ENCODE results near the gene THOC5.
"Not testable (repeated sequence)": the region's sequence is repeated elsewhere in the genome, so short reads cannot be mapped to it uniquely, and the experiment has no call there.

The THOC5 gene

DNA sequence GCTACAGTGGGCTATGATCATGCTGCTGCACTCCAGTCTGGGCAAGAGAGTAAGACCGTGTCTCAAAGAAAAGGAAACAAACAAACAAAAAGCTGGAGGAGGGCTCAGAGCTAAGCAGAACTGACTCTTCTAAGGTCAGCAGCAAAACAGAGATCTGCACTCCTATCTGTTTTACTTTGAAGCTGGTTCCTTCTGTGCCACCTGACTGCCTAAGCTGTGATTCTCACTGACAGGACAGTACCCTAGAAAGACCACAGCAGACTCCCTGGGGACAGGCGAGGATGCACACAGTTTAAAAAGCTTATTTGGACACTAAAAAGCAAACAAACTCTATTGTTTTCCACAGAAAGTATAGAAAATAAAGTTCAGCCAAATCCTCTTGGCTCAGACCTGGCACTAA, 43.0 kb downstream of the THOC5 start:
- DNase-seq (ENCODE audit: low read depth): no peak

DNA sequence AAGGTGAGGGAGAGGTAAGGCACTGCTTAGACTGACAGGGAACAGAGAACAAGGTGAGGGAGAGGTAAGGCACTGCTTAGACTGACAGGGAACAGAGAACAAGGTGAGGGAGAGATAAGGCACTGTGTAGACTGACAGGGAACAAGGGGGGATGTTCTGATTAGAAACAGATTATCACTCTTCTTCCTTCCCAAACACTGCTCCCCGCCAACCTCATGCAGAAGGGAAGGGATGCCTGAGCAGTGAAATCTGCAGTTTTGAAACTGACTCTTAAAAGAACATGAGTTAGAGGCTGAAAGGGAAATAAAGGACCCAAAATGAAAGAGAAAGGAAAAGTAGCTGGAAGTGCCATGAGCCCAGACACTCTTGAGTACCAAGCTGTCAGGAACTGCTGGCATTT, 43.7 kb downstream of the THOC5 start:
- DNase-seq (ENCODE audit: low read depth): no peak

DNA sequence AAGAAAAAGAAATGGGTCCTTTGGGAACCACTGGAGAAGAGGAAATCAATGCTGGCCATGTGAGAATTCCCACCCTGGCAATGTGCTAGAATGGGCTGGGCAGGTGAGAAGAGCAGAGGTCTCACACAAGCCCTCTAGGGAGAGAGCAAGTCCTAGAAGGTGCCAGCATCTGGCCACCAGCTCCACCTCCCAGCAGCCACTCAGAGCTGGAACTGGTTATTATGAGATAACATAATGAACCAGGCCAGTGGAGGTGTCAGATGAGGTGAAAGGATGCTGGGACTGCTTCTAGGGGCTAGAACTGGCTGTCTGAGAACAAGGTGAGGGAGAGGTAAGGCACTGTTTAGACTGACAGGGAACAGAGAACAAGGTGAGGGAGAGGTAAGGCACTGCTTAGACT, 44.3 kb downstream of the THOC5 start:
- no peak for DNase-seq (ENCODE audit: low read depth)

DNA sequence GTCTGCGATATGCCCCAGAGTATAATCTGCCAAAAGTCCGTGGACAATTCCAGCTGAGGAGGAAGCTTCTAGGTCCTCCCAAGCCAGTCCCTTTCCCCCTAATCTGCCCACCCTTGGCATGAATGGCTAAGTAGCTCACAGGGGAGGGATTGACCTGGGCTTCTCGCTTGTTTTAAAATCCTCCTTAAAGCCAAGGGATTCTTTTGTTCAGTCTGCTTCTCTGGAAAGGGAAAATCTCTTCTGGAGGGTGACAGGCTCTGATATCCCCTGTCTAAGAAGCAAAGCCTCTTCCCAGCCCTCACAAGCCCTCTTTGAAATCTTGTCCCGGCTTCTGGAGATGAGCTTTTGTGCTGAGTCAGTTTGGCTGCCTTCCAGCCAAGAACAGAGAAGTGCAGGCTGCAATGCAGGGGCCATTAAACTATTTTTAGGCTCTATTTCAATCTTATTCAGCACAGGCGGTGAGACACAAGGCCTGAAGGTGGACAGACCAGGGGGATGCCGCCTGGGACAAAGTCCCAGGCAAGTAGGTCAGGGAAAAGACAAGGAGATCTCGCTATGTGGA, 49.7 kb downstream of the THOC5 start:
- peak; percentile 70 for DNase-seq (ENCODE audit: low read depth)

DNA sequence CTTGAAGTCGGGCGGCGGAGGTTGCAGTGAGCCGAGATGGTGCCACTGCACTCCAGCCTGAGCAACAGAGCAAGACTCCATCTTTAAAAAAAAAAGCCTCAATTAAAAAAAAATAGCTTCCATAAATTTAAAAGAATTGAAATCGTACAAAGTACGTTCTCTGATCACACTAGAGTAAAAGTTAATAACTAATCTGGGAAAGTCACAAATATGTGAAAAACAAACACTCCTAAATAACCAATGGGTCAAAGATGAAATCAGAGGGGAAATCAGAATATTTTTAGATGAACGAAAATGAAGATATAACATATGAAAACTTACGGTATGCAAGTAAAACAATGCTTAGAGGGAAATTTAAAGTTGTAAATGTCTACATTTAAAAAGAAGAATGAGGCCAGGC, 53.7 kb downstream of the THOC5 start:
- DNase-seq (ENCODE audit: low read depth): no peak

DNA sequence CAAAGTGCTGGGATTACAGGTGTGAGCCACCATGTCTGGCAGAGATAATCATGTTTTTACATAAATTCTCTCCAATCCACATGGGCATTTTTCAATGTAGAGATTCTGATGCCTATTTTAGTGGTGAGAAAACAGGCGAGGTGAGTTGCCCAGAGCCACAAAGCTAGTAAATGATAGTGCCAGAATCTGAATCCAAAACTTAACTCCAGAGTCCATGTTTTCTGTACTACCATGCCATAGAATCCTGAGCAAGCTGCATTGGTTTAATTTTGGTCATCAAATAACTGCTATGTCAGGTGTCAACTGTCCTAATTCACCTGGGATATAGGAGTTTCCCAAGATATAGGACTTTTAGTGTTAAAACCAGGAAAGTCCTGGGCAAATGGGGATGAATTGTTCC, 59.9 kb downstream of the THOC5 start:
- DNase-seq (ENCODE audit: low read depth): no peak

DNA sequence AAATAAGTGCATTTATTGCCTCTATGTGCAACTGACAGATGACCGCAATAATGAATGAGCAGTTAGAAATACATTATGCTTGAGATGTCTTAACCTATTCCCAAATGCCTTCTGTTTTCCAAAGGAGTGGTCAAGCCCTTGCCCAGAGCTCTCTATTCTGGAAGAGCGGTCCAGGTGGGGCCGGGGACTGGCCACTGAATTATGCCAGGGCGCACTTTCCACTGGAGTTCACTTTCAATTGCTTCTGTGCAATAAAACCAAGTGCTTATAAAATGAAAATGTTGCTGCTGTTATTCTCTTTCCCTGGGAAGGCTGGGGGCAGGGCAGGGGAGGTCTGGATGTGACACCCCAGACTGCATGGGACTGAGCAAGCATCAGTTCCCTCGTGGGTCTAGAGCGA, 62.5 kb downstream of the THOC5 start:
- no peak for DNase-seq (ENCODE audit: low read depth)

DNA sequence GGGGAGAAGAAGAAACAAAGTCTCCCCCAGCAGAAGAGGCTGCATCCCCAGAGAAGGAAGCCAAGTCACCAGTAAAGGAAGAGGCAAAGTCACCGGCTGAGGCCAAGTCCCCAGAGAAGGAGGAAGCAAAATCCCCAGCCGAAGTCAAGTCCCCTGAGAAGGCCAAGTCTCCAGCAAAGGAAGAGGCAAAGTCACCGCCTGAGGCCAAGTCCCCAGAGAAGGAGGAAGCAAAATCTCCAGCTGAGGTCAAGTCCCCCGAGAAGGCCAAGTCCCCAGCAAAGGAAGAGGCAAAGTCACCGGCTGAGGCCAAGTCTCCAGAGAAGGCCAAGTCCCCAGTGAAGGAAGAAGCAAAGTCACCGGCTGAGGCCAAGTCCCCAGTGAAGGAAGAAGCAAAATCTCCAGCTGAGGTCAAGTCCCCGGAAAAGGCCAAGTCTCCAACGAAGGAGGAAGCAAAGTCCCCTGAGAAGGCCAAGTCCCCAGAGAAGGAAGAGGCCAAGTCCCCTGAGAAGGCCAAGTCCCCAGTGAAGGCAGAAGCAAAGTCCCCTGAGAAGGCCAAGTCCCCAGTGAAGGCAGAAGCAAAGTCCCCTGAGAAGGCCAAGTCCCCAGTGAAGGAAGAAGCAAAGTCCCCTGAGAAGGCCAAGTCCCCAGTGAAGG, 64.3 kb downstream of the THOC5 start:
- not testable (repeated sequence) for DNase-seq (ENCODE audit: low read depth)

DNA sequence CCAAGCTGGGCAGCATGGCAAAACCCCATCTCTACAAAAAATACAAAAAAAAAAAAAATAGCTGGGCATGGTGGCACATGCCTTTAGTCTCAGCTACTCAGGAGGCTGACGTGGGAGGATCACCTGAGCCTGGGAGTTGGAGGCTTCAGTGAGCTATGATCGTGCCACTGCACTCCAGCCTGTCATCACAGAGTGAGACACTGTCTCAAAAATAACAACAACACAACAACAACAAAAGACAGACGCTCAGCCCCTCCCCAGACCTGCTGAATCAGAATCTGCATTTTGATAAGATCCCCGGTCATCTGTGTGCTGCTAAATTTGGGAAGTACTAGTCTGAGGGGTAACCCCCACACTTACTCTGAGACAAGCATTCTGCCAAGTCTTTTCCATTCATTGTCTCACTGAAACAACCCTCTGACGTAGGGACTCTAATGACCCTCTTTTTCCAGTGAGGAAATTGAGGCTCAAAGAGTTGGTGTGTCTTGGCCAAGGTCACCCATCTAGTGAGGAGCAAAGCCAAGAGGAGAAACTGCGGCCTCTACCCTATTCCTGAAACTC, 66.1 kb downstream of the THOC5 start:
- DNase-seq (ENCODE audit: low read depth): no peak

DNA sequence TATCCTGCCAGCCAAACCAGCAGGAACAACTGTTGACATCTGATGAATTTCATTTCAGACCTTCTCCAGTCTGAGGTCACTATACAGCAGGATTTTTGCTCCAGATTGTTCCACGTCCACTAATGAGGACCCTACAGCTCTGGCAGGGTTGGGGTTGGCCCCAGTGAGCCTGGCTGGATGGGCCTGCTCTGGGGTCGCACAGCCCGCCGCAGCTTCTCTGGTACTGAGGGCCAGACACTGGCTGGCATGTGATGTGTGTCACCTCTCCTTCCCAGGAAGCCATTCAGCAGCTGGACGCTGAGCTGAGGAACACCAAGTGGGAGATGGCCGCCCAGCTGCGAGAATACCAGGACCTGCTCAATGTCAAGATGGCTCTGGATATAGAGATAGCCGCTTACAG, 68.1 kb downstream of the THOC5 start:
- DNase-seq (ENCODE audit: low read depth): no peak

DNA sequence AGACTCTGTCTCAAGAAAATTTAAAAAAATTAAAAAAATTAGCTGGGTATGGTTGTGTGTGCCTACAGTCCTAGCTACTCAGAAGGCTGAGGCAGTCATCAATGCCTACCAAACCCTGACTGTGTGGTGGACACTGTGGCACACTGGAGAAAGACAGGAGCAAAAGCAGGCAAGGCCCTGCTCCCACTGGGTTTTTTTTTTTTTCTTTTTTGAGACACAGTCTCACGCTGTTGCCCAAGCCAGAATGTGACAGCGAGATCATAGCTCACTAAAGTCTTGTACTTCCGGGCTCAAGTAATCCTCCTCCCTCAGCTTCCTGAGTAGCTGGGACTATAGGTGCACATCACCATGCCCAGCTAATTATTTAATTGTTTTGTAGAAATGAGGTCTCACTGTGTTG, 68.9 kb downstream of the THOC5 start:
- DNase-seq (ENCODE audit: low read depth): no peak

DNA sequence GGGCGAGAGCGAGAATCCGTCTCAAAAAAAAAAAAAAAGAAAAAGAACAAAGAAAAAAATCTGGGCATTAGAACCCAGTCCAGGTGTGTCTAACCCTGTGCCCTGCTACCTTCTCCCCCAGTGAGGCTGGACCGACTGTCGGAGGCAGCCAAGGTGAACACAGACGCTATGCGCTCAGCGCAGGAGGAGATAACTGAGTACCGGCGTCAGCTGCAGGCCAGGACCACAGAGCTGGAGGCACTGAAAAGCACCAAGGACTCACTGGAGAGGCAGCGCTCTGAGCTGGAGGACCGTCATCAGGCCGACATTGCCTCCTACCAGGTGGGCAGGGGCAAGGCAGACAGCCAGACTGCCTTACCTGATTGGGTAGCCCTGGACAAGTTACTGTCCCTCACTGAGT, 70.3 kb downstream of the THOC5 start:
- no peak for DNase-seq (ENCODE audit: low read depth)

DNA sequence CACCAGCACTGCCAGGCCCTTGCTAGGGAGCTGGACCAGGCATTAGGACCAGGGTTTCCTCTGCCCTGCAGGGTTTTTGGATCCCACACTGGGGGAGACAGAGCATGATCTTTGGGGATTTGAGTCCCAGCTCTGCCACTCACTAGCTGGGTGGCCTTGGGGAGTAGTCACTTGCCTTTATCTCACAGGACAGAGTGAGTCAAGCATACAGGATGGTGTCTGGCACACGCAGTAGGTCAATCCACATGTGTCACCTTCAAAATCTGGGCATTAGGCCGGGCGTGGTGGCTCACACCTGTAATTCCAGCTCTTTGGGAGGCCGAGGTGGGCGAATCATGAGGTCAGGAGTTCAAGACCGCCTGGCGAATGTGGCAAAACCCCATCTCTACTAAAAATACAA, 70.8 kb downstream of the THOC5 start:
- DNase-seq (ENCODE audit: low read depth): no peak

DNA sequence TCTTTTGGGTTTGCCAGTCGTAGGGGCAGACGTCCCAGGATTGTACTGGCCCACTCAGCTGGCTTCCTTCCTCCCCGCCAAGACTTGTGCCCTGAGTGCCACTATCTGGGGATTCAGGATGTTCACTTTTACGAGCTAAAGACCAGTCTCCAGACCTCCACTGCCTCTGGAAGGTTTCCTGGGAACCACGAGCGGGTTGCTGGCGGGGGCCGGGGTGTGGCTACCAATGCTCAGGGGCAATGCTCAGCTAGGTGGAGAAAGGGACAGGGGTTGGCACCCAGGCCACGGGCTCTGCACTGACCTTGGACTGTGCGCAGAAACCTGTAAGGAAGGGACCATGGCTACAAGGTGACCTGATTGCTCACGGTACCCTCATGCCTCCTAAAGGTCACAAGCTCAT, 71.3 kb downstream of the THOC5 start:
- no peak for DNase-seq (ENCODE audit: low read depth)

DNA sequence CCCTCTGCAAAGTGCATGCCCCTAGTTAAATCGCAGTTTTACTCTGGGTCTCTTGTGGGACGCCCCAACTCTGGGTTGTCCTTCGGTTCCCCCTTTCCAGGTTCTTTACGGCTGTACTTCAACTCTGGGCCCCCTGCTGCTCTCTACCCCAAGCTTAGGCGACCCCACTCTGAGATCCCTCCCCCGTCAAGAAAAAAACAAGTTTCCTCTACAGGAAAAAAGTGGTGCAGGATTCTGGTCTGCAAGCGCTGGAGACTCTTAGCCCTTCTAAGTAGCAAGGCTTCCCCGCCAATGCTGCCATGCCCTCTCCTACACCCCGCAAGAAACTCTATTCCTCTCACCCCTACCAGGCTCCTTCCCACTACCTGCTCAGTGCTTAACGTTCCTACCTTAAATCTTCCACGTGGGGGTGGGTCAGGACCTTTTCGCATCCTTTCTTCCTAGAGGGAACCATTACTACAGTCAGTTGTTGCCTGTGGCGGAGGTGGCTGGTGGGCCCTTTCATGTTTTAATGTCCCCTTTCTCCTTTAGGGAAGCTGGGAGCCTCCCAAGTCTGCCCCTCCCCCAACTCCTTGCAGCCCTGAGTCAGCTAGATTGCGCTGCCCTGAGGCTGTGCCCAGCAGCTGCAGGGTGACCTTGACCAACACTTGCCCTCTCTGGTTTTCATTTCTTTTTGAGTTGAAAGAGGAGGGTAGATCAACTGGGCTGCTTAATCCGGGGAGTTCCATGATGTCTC, 72.1 kb downstream of the THOC5 start:
- DNase-seq (ENCODE audit: low read depth): no peak

DNA sequence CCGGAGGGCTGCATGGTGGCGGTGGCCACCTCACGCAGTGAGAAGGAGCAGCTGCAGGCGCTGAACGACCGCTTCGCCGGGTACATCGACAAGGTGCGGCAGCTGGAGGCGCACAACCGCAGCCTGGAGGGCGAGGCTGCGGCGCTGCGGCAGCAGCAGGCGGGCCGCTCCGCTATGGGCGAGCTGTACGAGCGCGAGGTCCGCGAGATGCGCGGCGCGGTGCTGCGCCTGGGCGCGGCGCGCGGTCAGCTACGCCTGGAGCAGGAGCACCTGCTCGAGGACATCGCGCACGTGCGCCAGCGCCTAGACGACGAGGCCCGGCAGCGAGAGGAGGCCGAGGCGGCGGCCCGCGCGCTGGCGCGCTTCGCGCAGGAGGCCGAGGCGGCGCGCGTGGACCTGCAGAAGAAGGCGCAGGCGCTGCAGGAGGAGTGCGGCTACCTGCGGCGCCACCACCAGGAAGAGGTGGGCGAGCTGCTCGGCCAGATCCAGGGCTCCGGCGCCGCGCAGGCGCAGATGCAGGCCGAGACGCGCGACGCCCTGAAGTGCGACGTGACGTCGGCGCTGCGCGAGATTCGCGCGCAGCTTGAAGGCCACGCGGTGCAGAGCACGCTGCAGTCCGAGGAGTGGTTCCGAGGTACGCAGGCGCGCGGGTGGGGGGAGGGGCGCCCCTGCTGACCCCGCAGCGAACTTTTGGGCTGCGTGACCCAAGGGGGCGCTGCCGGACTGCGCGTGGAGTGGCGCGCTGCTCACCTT, 72.9 kb downstream of the THOC5 start:
- peak; percentile 22 for DNase-seq (ENCODE audit: low read depth)

DNA sequence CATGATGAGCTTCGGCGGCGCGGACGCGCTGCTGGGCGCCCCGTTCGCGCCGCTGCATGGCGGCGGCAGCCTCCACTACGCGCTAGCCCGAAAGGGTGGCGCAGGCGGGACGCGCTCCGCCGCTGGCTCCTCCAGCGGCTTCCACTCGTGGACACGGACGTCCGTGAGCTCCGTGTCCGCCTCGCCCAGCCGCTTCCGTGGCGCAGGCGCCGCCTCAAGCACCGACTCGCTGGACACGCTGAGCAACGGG, 73.4 kb downstream of the THOC5 start:
- no peak for DNase-seq (ENCODE audit: low read depth)

DNA sequence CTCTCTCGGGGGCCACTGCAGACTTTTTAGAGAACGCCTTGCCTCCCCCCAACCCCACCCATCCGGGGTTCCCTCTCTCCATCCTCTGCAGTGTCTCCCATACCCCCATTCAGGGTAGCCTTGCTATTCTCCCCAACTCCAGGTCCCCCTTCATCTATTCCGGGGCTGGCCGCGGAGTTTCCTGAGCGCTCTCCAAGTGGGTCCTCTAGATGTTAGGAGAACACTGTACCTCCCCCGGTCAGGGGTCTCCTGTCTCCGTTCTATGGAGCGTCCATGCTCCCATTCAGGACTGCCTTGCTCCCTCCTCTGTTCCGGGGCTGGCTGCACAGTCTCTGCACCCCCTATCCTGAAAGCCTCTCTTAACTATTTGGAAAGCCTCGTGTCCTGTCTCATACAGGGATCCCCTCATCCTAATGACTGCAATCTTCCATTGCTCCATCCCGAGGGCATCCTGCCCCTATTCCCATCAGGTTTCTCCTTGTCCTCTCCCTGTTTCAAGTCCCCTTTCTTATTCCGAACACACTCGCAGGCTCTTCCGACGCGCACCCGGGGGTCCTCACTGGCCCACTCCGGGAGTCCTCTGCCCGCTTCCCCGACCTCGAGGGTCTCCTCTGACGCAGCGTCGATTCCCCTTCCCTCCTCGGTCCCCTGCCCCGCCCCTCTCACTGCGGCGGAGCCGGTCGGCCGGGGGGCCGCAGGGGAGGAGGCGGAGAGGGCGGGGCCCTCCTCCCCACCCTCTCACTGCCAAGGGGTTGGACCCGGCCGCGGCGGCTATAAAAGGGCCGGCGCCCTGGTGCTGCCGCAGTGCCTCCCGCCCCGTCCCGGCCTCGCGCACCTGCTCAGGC, 73.9 kb downstream of the THOC5 start, which contains the start of gene NEFH:
NEFH (plus strand) TSS at position 802 of the 845 bp plus-strand sequence. CDS start 45 bp downstream, outside the sequence.
- DNase-seq (ENCODE audit: low read depth): no peak

DNA sequence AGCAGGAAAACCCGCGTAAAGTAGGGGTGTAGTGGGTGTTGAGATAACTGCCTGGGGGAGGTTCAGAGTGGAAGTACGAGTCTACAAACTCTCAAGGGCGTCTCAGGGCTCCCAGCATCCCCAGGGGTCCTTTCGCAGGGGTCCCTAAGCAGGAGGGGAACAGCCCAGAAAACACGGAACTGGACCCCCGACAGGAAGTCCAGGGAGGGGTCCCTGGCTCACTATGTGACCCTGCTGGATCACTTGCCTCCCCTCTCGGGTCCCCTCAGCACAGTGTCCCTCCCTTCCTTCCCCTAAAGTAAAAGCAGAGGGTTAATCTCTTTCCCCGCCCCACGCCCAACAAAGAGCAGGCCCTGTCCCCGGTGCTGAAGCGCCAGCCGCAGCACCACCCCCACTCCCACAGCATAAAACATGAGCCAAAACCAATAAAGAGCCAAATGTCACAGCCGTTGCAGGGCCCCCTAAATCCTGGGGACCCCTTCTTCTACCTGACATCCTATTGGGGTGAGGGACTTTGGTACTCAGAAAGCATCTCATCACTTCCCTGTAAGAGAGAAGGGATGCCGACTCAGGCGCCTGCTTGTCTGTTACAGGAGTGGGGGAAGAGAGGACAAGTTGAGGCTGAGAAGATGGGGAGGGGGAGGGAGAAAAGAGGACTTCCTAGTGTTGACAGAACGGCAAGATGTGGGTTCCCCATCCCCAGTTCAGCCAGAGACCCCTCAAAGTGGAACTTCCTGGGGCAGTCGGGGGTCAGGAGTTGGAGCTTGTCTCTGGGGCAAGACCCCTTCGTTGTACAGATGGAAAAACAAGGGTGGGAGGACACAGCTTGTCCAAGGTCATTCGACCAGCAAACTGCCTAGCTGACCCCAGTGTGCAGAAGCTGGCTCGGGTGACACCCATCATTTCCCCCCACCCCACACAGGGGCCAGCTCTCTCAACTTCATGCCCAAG, 75.0 kb downstream of the THOC5 start:
- no peak for DNase-seq (ENCODE audit: low read depth)

DNA sequence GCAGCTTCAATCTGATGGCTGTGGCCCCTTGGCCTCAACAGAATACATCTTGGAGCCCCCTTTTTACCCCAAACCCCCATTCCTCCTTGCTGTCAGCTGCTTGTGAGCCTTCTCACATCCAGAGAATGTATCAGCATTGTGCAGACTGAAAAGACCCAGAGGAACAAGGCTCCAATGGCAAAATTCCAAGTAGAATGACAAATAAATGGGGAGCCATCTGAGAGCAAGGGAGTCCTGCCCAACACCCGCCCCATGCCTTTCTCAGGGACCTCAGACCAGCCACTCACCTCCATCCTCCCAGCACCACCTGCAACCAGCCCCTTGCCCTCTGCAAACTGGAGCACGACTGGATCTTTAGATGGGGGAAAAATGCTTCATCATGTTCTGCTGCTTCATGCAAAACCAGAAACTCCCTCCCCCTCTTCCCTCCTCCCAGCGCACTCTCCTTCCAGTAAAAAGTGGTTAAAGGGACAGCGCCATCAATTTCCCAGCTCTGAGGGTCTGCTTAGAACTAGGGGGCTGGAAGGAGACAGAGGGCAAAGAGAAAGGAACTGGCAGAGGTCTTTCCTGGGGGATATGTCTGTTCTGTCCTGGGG, 75.7 kb downstream of the THOC5 start:
- no peak for DNase-seq (ENCODE audit: low read depth)
